ENCODE results near the gene LGI2.
"Not testable (repeated sequence)": the region's sequence is repeated elsewhere in the genome, so short reads cannot be mapped to it uniquely, and the experiment has no call there.

LGI2 gene, protein sequence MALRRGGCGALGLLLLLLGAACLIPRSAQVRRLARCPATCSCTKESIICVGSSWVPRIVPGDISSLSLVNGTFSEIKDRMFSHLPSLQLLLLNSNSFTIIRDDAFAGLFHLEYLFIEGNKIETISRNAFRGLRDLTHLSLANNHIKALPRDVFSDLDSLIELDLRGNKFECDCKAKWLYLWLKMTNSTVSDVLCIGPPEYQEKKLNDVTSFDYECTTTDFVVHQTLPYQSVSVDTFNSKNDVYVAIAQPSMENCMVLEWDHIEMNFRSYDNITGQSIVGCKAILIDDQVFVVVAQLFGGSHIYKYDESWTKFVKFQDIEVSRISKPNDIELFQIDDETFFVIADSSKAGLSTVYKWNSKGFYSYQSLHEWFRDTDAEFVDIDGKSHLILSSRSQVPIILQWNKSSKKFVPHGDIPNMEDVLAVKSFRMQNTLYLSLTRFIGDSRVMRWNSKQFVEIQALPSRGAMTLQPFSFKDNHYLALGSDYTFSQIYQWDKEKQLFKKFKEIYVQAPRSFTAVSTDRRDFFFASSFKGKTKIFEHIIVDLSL

DNA sequence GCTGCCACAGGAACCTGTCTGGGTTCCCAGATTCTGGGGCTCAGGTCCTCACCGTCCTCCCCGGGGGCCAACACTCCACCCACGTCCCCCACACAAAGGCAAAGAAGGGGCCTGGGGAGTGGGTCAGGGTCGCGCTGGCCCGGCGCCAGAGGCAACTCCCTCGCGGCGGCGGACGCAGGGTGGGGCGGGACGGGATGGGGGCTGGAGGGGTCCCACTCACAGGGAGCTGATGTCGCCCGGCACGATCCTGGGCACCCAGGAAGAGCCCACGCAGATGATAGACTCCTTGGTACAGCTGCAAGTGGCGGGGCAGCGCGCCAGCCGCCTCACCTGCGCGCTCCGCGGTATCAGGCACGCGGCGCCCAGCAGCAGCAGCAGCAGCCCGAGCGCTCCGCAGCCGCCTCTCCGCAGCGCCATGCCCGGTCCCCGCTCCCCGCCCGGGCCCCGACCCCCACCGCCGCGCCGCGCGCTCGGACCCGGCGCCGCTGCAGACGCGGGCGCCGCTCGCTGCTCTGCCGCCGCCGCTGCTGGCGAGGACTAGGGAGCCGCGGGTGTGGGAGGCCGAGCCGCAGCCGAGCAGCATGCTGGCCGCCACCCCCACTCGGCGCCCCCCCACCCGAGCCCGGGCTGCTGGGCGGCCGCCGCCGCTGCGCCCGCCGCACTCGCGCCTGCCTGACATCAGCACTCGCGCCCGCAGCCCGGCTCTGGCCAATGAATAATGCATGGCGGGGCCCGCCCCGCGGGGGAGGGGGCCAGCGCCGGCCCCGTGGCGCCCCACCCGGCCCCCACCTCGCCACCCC lies at the start of gene LGI2:
Gene LGI2 (minus strand): TSS at position 670 of the 800 bp plus-strand sequence. CDS start 253 bp downstream, at position 417.
- Histone ChIP-seq H3K4me1 (ENCODE audit: insufficient read depth, low read length) (peaks cover 10% of the 10 kb centered on the region), H3K36me3 (ENCODE audit: insufficient read depth, low read length) (no peaks in the 10 kb centered on the region), H3K9ac (ENCODE audit: low read depth, low read length) (peak within 1 kb of the TSS; percentile 62), H3K9me3 (ENCODE audit: control insufficient read depth, insufficient read depth, low read length) (no peaks in the 10 kb centered on the region)

DNA sequence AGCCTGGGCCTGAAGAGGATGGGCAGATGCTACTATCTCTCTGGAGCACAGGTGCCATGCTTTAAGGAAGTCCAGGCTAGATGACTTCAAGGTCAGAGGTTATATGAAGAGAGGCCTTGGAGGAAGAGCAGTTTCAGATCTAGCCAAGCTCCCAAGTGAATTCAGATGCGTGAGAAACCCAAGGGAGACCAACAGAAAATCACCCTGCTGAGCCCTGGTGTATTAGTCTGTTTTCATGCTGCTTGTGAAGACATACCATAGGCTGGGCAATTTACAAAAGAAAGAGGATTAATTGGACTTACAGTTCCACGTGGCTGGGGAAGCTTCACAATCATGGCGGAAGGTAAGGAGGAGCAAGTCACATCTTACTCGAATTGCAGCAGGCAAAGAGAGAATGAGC lies 47.8 kb upstream of the LGI2 start:
- Histone ChIP-seq H3K4me1 (ENCODE audit: insufficient read depth, low read length) (no peaks in the 10 kb centered on the region; the same call in 1 of the 2 replicates), H3K9me3 (ENCODE audit: control insufficient read depth, insufficient read depth, low read length) (no peaks in the 10 kb centered on the region; the same call in 1 of the 2 replicates), H3K9ac (ENCODE audit: low read depth, low read length) (no peak overlapping the region), H3K36me3 (ENCODE audit: insufficient read depth, low read length) (no peaks in the 10 kb centered on the region; the same call in 1 of the 2 replicates)

DNA sequence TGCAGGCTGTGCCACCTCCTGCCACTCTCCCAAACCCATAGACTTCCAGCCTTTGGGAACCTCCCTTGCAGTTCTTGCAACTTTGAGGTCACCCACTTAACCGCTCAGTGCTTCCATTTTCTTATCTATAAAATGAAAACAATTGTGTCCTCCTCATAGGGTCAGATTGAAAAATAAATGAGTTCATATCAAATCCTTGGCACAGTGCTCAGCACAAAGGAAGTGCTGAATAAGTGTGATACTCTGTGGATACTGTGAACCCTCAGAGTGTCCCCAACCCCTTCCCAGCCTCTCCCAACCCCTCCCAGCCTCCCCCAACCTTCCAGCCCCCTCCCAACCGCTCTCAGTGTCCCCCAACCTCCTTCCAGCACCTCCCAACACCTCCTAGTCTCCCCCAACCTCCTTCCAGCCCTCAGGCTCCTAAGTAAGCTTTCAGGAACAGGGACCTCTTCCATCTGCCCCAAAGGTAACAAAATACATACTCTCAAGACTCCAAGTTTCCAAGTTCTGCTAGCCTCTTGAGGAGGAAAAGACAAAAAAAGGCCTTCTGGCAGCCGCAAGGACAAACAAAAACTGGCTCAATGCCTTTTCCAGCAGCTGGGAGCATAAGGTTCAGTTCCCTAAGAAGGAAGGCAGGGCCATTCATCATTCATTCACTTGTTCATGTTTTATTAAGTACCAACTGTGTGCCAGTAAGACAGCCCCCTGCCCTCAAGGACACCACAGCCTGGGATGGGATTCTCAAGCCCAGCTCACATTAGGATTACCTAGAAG lies 46.1 kb upstream of the LGI2 start:
- no peaks in the 10 kb centered on the region for H3K36me3 ChIP-seq (ENCODE audit: insufficient read depth, low read length)
- no peak overlapping the region for H3K9ac ChIP-seq (ENCODE audit: low read depth, low read length)

DNA sequence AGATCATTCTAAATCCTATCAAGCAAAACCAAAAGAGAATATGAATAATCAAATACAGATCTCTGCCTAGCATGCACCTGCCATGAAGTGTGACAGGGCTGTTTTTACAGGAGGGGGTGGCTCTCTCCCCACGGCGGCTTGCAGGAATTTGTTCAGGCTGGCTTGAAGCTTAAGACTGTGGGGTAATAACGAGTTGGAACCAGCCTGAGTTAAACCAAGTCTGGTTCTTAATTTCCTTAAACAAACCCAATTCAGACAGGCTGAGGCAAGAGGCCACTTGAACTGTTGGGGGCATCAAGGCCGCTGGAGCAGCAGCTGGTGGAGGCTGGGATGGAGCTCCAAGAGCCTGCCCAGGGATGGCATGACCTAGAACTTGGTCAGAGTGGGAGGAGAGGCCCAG lies 45.1 kb upstream of the LGI2 start:
- no peaks in the 10 kb centered on the region; the same call in 1 of the 2 replicates for H3K4me1 ChIP-seq (ENCODE audit: insufficient read depth, low read length)
- no peaks in the 10 kb centered on the region; the same call in 1 of the 2 replicates for H3K9me3 ChIP-seq (ENCODE audit: control insufficient read depth, insufficient read depth, low read length)
- no peak overlapping the region for H3K9ac ChIP-seq (ENCODE audit: low read depth, low read length)
- no peaks in the 10 kb centered on the region for H3K36me3 ChIP-seq (ENCODE audit: insufficient read depth, low read length)

More for the DNA sequence above, 46.1 kb upstream of the LGI2 start:
- Histone ChIP-seq H3K4me1 (ENCODE audit: insufficient read depth, low read length) (no peaks in the 10 kb centered on the region; the same call in 1 of the 2 replicates), H3K9me3 (ENCODE audit: control insufficient read depth, insufficient read depth, low read length) (no peaks in the 10 kb centered on the region; the same call in 1 of the 2 replicates)

DNA sequence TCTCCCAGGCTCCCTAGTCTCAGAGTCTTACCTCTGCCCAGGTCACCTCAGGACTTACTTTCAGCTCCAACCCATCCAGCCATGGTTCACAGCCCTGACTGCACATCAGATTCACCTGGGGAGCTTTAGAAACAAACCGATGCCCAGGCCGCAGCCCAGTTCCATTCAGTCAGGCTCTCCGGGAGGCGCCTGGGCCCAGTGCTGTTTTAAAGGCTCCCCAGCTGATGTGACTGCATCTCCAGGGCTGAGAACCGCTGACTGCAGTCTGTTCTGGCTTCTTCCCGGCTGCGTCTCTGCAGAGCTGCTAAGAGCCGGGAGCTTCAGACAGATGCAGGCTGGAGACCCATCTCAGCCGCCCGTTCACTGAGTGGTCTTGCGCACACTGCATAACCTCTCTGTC lies 44.4 kb upstream of the LGI2 start:
- no peaks in the 10 kb centered on the region for H3K36me3 ChIP-seq (ENCODE audit: insufficient read depth, low read length)
- H3K4me1 ChIP-seq (ENCODE audit: insufficient read depth, low read length): no peaks in the 10 kb centered on the region; the same call in 1 of the 2 replicates
- H3K9me3 ChIP-seq (ENCODE audit: control insufficient read depth, insufficient read depth, low read length): no peaks in the 10 kb centered on the region; the same call in 1 of the 2 replicates
- no peak overlapping the region for H3K9ac ChIP-seq (ENCODE audit: low read depth, low read length)

DNA sequence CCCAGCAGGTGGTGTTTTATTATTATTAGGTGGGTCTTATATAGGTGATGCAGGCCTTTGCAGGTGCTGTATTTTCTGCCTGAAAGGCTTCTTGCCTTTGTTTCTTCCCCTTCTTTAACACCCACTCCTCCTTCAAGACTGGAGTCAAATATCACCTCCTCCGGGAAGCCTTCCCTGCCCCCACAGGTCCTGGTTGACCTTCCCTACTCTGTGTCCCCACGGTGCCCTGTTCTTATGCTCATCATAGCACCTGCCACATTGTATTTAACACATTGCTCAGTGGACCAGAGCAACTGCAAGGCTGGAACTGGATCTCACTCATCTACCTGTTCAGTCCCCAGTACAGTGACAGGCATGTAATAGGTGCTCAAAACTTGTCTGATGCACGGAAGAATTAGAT lies 39.8 kb upstream of the LGI2 start:
- Histone ChIP-seq H3K9ac (ENCODE audit: low read depth, low read length) (no peak overlapping the region), H3K4me1 (ENCODE audit: insufficient read depth, low read length) (peaks cover 11% of the 10 kb centered on the region), H3K36me3 (ENCODE audit: insufficient read depth, low read length) (no peaks in the 10 kb centered on the region), H3K9me3 (ENCODE audit: control insufficient read depth, insufficient read depth, low read length) (no peaks in the 10 kb centered on the region; the same call in 1 of the 2 replicates)

DNA sequence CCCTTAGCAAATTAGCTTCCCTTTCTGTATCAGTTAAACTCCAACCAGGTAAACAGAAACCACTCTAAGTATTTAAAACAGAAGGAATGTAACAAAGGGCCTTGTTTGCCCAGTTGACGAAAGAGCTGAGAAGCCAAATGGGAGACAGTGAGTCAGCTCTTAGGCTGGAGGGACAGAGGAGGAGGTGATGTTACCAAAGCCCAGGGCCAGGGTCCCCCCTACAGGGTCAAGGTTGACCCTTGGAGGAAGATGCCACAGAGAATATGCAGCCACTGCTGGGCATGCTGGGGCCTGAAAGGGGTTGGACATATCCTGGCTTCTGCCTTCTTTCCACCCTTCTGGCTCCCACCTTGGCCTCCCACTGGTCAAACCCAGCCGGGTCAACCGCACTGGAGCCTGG lies 38.3 kb upstream of the LGI2 start:
- Histone ChIP-seq H3K36me3 (ENCODE audit: insufficient read depth, low read length) (no peaks in the 10 kb centered on the region), H3K9ac (ENCODE audit: low read depth, low read length) (no peak overlapping the region), H3K9me3 (ENCODE audit: control insufficient read depth, insufficient read depth, low read length) (no peaks in the 10 kb centered on the region; the same call in 1 of the 2 replicates), H3K4me1 (ENCODE audit: insufficient read depth, low read length) (peaks cover 20% of the 10 kb centered on the region)

DNA sequence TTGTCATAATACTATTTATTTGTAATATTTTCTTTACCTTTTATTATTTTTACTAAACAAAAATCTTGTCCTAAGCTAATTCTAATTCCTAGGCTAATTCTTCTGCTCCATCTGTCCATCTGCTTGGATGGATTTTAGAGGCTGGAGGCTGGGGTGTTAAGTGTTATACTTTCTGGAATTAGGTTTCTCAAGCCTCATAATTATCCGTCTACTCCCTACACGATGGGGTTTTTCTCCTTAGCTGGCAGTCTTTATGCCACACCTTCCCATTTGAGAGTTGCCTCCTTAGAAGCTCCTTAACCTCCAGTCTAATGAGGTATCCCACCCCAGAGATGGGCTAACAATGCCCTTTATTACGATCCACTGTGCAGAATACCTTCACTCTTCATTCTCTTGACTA lies 37.6 kb upstream of the LGI2 start:
- Histone ChIP-seq H3K9ac (ENCODE audit: low read depth, low read length) (no peak overlapping the region), H3K36me3 (ENCODE audit: insufficient read depth, low read length) (no peaks in the 10 kb centered on the region), H3K4me1 (ENCODE audit: insufficient read depth, low read length) (peaks cover 20% of the 10 kb centered on the region), H3K9me3 (ENCODE audit: control insufficient read depth, insufficient read depth, low read length) (no peaks in the 10 kb centered on the region; the same call in 1 of the 2 replicates)

DNA sequence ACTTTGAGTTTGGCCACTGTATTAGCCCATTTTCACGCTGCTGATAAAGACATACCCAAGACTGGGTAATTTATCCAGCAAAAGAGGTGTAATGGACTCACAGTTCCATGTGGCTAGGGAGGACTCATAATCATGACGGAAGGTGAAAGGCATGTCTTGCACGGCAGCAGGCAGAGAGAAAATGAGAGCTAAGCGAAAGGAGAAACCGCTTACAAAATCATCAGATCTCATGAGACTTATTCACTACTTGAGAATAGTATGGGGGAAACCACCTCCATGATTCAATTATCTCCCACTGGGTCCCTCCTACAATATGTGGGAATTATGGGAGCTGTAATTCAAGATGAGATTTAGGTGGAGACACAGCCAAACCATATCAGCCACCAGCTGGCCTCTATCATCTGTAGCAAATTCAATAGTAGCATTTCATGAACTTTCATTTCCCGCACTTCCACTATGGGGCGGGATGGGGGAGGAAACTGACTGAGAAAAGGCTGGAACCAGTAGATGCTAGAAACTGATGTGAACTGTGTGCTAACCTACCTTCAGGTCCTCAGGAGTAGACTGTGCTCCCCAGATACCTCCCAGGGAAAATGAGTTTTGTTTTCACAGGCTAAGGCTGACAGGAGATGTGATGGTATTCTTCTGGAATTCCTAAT lies 35.3 kb upstream of the LGI2 start:
- H3K4me1 ChIP-seq (ENCODE audit: insufficient read depth, low read length): peaks cover 20% of the 10 kb centered on the region

DNA sequence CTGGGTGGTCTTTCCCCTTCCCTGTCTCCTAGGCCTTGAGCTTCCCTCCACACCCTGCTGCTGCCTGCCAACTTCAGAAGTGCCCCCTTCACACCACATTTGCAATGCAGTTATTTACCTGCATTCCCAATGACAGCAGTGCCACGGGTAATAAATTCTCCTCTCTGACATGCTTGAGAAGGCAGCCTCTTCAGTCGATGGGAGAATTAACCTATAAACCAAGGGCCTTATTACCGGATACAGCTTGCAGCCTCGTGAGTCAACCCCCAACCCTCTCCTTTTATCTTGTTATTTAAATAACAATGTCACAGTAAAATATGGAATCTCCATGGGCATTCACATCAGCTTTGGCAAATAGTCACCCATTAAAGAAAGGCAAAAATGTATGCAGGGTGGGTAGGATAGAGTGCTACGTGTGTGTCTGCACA lies 34.7 kb upstream of the LGI2 start:
- Histone ChIP-seq H3K4me1 (ENCODE audit: insufficient read depth, low read length) (peaks cover 20% of the 10 kb centered on the region), H3K9me3 (ENCODE audit: control insufficient read depth, insufficient read depth, low read length) (no peaks in the 10 kb centered on the region), H3K36me3 (ENCODE audit: insufficient read depth, low read length) (no peaks in the 10 kb centered on the region), H3K9ac (ENCODE audit: low read depth, low read length) (no peak overlapping the region)

More for the DNA sequence above, 35.3 kb upstream of the LGI2 start:
- no peak overlapping the region for H3K9ac ChIP-seq (ENCODE audit: low read depth, low read length)
- no peaks in the 10 kb centered on the region for H3K9me3 ChIP-seq (ENCODE audit: control insufficient read depth, insufficient read depth, low read length)
- H3K36me3 ChIP-seq (ENCODE audit: insufficient read depth, low read length): no peaks in the 10 kb centered on the region

DNA sequence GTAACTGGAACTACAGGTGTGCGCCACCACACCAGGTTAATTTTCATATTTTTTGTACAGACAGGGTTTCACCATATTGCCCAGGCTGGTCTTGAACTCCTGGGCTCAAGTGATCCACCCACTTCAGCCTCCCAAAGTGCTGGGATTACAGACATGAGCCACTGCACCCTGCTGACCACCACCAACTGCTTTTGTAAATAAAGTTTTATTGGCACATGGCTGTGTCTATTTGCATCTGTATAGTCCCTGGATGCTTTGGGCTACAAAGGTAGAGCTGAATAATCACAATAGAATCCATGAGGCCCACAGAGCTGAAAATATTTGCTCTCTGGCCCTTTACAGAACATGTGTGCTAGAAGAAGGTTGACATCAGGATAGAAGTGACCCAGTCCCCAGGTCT lies 33.7 kb upstream of the LGI2 start:
- H3K4me1 ChIP-seq (ENCODE audit: insufficient read depth, low read length): peaks cover 20% of the 10 kb centered on the region
- not testable (repeated sequence) for H3K9ac ChIP-seq (ENCODE audit: low read depth, low read length); H3K9me3 ChIP-seq (ENCODE audit: control insufficient read depth, insufficient read depth, low read length); H3K36me3 ChIP-seq (ENCODE audit: insufficient read depth, low read length)

DNA sequence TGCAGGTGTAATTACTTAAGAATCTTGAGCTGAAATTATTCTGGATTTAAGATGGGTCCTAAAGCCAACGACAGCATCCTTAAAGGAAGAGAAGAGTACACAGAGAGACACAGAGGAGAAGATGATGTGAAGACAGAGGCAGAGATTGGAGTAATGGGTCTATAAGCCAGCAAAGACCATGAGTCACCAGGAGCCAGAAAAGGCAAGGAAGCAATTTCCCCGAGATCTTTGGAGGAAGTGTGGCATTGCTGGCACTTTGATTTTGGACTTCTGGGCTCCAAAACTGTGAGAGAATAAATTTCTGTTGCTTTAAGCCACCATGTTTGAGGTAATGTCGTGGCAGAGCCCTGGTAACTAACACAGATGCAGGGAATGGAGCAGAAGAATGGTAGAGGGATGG lies 32.4 kb upstream of the LGI2 start:
- H3K4me1 ChIP-seq (ENCODE audit: insufficient read depth, low read length): peaks cover 15% of the 10 kb centered on the region
- no peaks in the 10 kb centered on the region for H3K9me3 ChIP-seq (ENCODE audit: control insufficient read depth, insufficient read depth, low read length)
- H3K9ac ChIP-seq (ENCODE audit: low read depth, low read length): no peak overlapping the region
- no peaks in the 10 kb centered on the region for H3K36me3 ChIP-seq (ENCODE audit: insufficient read depth, low read length)

DNA sequence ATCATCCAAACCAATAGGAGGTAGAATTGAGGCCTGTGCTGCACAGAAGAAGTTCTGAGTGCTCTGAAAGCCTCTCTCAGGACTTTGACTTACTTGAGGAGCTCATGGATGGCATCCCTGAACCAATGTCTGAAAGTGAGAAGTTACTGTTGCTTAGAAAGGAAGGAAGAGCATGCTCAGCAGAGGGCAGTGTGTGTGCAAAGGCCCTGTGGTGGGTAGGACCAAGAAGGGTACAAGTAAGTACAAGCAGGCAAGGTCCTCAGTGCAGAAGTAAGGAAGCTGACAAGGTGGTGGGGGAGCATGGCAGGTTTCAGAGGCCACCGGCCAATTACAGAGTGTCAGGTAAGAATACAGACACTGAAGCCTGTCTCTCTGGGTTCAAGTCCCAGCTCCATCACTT lies 31.4 kb upstream of the LGI2 start:
- Histone ChIP-seq H3K9me3 (ENCODE audit: control insufficient read depth, insufficient read depth, low read length) (no peaks in the 10 kb centered on the region), H3K9ac (ENCODE audit: low read depth, low read length) (no peak overlapping the region), H3K36me3 (ENCODE audit: insufficient read depth, low read length) (no peaks in the 10 kb centered on the region), H3K4me1 (ENCODE audit: insufficient read depth, low read length) (peaks cover 15% of the 10 kb centered on the region)
